Measurements from ENCODE around the gene ADAMTS12. TPM values are rescaled to one million over a fixed set of nuclear protein-coding genes. Genes with fewer than 3 reads are reported as not detected.

ADAMTS12 gene
- total RNA-seq, 1 experiment from 2014 or later: 0.05 TPM

- Histone ChIP-seq H3K27ac (ENCODE audit: low read depth, low read length) (no peak overlapping the region), H3K9me2 (ENCODE audit: insufficient read depth) (no peaks in the 10 kb centered on the region), H3K79me2 (ENCODE audit: insufficient read depth, low read length) (no peaks in the 10 kb centered on the region), H2AFZ (ENCODE audit: low read depth, low read length, poor library complexity, severe bottlenecking) (no peak overlapping the region), H3K9ac (ENCODE audit: low read length) (no peak overlapping the region), H3K4me2 (ENCODE audit: low read length) (no peak overlapping the region), H3K9me3 (ENCODE audit: control insufficient read depth in 1 of 2, insufficient read depth in 1 of 2, low read depth in 1 of 2, low read length in 2 of 2) (no peaks in the 10 kb centered on the region), H3K27me3 (ENCODE audit: insufficient read depth, low read length) (peaks cover 21% of the 10 kb centered on the region), H3K36me3 (ENCODE audit: control insufficient read depth in 1 of 2, insufficient read depth in 2 of 2, low read length in 2 of 2) (no peaks in the 10 kb centered on the region), H3K4me1 (ENCODE audit: control insufficient read depth in 1 of 2, insufficient read depth in 2 of 2, low read length in 2 of 2) (no peaks in the 10 kb centered on the region), H3K4me3 (replicated peaks in 1 of 2; ENCODE audit: low read depth in 1 of 2, low read length in 2 of 2) (no peak overlapping the region), H4K20me1 (ENCODE audit: insufficient read depth) (no peaks in the 10 kb centered on the region)
- no peak for TF ChIP-seq POLR2A (IDR thresholded peaks at IDR 0.05; ENCODE audit: borderline replicate concordance, extremely low read depth, insufficient read depth, insufficient read length)
- no peak for TF ChIP-seq EGR1 (IDR thresholded peaks at IDR 0.05; ENCODE audit: low read depth)
- TF ChIP-seq, protein P1, sequence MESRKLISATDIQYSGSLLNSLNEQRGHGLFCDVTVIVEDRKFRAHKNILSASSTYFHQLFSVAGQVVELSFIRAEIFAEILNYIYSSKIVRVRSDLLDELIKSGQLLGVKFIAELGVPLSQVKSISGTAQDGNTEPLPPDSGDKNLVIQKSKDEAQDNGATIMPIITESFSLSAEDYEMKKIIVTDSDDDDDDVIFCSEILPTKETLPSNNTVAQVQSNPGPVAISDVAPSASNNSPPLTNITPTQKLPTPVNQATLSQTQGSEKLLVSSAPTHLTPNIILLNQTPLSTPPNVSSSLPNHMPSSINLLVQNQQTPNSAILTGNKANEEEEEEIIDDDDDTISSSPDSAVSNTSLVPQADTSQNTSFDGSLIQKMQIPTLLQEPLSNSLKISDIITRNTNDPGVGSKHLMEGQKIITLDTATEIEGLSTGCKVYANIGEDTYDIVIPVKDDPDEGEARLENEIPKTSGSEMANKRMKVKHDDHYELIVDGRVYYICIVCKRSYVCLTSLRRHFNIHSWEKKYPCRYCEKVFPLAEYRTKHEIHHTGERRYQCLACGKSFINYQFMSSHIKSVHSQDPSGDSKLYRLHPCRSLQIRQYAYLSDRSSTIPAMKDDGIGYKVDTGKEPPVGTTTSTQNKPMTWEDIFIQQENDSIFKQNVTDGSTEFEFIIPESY (IDR thresholded peaks at IDR 0.05; ENCODE audit: extremely low read depth, insufficient replicate concordance, low read length): no peak
- TF ChIP-seq, protein P2, sequence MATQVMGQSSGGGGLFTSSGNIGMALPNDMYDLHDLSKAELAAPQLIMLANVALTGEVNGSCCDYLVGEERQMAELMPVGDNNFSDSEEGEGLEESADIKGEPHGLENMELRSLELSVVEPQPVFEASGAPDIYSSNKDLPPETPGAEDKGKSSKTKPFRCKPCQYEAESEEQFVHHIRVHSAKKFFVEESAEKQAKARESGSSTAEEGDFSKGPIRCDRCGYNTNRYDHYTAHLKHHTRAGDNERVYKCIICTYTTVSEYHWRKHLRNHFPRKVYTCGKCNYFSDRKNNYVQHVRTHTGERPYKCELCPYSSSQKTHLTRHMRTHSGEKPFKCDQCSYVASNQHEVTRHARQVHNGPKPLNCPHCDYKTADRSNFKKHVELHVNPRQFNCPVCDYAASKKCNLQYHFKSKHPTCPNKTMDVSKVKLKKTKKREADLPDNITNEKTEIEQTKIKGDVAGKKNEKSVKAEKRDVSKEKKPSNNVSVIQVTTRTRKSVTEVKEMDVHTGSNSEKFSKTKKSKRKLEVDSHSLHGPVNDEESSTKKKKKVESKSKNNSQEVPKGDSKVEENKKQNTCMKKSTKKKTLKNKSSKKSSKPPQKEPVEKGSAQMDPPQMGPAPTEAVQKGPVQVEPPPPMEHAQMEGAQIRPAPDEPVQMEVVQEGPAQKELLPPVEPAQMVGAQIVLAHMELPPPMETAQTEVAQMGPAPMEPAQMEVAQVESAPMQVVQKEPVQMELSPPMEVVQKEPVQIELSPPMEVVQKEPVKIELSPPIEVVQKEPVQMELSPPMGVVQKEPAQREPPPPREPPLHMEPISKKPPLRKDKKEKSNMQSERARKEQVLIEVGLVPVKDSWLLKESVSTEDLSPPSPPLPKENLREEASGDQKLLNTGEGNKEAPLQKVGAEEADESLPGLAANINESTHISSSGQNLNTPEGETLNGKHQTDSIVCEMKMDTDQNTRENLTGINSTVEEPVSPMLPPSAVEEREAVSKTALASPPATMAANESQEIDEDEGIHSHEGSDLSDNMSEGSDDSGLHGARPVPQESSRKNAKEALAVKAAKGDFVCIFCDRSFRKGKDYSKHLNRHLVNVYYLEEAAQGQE (IDR thresholded peaks at IDR 0.05; ENCODE audit: low read depth): no peak
- TF ChIP-seq EZH2 (IDR thresholded peaks at IDR 0.05): no peak
- no peak for TF ChIP-seq JUND (IDR thresholded peaks at IDR 0.05)
- no peak for TF ChIP-seq SP1 (IDR thresholded peaks at IDR 0.05; ENCODE audit: low read depth)
- no peak for TF ChIP-seq YY1 (IDR thresholded peaks at IDR 0.05; ENCODE audit: extremely low read depth, insufficient replicate concordance, low read depth, low read length)
- TF ChIP-seq FOSL1 (IDR thresholded peaks at IDR 0.05; ENCODE audit: low read depth): no peak
- TF ChIP-seq ATF3 (IDR thresholded peaks at IDR 0.05): no peak
- no peak for TF ChIP-seq CEBPB (IDR thresholded peaks at IDR 0.05; ENCODE audit: low read depth)
- no peak for TF ChIP-seq TCF7L2 (IDR thresholded peaks at IDR 0.05; ENCODE audit: borderline replicate concordance, extremely low read depth, insufficient read depth, insufficient read length)
- TF ChIP-seq EZH2phosphoT487 (IDR thresholded peaks at IDR 0.05; ENCODE audit: borderline replicate concordance): no peak
- TF ChIP-seq SIN3A (IDR thresholded peaks at IDR 0.05; ENCODE audit: low read depth): no peak
- no peak for TF ChIP-seq SRF (IDR thresholded peaks at IDR 0.05; ENCODE audit: low read depth)
- TF ChIP-seq RAD21 (IDR thresholded peaks at IDR 0.05; ENCODE audit: low read depth): no peak
- TF ChIP-seq ELF1 (IDR thresholded peaks at IDR 0.05; ENCODE audit: borderline replicate concordance, low read depth): no peak
- ATAC-seq: no peak
- ChIA-PET RAD21 (ENCODE audit: low non-redundant PET in 1 of 2, low total read pairs in 2 of 2, uncharacterized antibody in 2 of 2, unreplicated experiment in 2 of 2) (no interaction called here), CTCF (no interaction called here), POLR2A (no interaction called here)
- intact Hi-C loops (cut with micrococcal nuclease): no loop called here
- no peak for DNase-seq (ENCODE audit: low read depth, low spot score)
- BruUV-seq (replicated peaks): no TSS peak
Measured at GRCh38 chr5:33720176-33720575, 171.6 kb downstream of the ADAMTS12 start.

Data from HCT116 (cell line).